NAMALWA (cell line): Measurements from ENCODE around the gene TMOD3.
A peak's percentile ranks its signal among the peaks of the same experiment; 100 is the strongest.
"Not testable (repeated sequence)": the region's sequence is repeated elsewhere in the genome, so short reads cannot be mapped to it uniquely, and the experiment has no call there.

Experiments
- DNase-seq: peaks from one replicate; pipeline ENCODE4 v3.0.0-alpha.2; 2015; ENCODE audit warnings: low spot score

TMOD3 gene

DNA sequence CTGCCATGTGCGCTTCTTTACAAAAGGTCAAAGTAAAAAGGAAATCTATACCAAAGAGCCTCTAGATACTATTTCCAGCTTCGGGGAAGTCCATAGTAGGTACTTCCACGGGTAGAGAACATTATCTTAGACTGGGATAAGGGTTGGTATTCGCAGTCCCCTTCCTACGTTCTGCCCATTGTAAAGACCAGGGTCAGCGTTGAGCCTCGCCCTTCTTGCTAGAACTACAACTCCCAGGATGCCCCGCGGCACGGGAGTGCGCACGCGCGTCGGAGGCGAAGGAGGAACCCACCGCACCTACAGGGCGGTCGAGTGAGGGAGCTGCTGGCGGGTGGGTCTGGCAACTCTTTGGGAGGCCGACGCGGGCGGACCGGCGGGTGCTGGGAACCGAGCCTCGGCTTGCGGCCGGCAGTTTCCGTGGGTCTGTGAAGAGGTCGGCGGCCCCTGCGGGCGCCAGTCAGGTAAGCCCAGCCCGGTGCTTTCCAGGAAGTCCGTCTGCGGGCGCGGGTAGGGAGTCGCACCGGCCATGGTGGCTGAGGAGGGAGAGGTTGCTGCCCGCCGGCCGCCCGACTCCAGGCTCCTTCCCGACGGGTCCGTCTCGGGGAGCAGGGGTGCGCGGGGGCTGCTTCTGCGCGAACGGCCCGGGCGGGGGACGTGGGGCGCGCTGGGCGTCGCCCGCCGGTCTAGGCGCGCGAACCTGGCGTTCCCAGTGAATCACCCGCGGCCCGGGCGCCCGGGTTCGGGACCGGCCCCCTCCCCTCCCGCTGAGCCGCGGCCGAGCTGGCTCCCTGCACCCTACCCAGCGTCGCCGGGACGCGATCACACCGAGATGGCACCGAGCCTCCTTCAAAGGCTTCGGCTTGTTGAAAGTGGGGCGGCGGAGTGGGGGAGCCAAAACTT, at the start of gene TMOD3:
Gene TMOD3, plus strand, starts transcription at position 278 of the 900 bp plus-strand sequence. CDS start 33,232 bp downstream, outside the sequence.
- peak; percentile 95 for DNase-seq

GRCh38 chr15:51780636-51781035, 48.8 kb upstream of the TMOD3 start:
- no peak for DNase-seq

- DNase-seq: no peak
Measured at GRCh38 chr15:51781506-51781905, 47.9 kb upstream of the TMOD3 start.

DNA sequence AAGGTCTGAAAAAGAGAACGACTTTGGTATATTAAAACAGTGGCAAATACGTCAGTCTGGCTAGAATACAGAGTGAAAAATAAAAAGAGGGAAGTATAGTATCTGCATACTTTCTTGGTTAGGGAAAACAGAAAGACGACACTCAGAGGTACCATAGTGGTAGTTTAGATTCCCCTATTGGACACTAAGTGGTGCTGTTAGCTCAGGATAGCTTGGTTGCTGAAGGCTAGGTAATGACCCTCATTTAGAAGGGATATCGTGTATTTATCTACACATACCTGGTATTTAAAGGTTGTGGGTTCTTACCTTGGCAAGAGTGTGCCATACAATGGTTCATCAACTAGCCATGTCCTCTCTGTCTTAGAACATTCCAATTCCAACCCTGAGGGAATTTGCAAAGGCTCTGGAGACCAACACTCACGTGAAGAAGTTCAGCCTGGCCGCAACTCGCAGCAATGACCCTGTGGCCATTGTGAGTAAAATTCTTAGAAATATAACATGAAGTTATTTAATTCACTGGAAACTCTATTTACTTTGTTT, 47.0 kb upstream of the TMOD3 start:
- DNase-seq: peak; percentile 43

GRCh38 chr15:51783967-51784366, 45.5 kb upstream of the TMOD3 start:
- DNase-seq: no peak

GRCh38 chr15:51787130-51787529, 42.3 kb upstream of the TMOD3 start:
- not testable (repeated sequence) for DNase-seq

DNA sequence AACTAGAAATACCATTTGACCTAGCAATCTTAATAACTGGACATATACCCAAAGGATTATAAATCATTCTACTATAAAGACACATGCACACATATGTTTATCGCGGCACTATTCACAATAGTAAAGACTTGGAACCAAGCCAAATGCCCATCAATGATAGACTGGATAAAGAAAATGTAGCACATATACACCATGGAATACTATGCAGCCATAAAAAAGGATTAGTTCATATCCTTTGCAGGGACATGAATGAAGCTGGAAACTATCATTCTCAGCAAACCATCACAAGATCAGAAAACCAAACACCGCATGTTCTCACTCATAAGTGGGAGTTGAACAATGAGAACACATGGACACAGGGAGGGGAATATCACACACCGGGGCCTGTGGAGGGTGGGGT, 37.0 kb upstream of the TMOD3 start:
- not testable (repeated sequence) for DNase-seq

DNA sequence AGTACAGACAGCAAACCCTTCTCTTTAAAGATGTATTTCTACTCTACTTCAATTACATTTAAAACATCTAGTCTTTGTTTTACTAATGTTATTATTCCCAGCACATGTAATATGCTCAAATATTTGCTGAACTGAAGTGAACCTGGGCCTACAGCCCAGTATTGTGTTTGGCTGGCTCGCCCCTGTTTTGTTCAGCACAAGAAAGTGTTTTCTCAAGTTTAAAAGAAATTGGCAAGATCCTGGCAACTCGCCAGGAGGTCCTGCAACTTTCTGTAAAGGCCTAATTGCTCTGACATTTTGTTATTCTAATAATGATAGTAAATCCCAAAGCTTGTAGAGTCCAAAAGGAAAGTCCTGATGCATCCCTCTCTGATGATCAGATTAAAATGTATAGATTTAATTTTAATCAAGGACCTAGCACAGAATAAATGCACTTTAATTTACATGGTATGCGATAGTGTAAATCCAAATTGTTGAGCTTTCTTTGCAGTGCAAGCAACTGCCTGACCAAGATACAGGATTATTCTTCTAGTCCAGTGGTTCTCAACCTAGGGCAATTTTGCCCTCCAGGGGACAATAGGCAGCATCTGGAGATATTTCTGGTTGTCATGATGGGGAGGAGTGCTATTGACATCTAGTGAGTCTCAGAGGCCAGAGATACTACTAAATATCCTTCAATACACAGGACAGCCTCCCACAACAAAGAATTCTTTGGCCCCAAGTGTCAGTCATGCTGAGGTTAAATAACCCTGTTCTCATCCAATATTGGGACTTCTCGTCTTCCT, 35.7 kb upstream of the TMOD3 start:
- peak; percentile 9 for DNase-seq

DNA sequence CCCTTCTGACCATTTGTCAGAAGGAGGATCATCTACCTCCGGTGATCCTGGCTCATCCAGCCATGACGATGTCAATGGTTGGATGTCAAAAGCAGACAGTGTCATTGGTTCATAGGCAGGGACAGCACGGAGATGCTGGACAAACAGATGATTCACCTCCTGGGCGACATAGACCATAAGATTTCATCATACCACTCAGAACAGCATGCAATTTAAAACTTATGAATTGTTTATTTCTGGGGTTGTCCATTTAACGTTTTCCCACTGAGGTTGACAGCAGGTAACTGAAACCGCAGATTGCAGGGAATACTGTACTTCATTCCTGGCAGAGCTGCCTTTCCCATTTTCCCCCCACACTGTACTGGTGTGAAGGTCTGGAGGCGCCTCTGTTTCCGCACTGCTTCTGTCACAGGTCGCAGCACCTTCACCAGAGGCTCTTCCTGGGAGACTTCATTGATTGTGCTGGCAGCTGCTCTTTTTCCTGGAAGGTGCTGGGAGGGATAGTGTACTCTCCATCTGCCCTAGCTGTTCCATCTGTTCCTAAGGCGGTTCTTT, 32.5 kb upstream of the TMOD3 start:
- DNase-seq: no peak

DNA sequence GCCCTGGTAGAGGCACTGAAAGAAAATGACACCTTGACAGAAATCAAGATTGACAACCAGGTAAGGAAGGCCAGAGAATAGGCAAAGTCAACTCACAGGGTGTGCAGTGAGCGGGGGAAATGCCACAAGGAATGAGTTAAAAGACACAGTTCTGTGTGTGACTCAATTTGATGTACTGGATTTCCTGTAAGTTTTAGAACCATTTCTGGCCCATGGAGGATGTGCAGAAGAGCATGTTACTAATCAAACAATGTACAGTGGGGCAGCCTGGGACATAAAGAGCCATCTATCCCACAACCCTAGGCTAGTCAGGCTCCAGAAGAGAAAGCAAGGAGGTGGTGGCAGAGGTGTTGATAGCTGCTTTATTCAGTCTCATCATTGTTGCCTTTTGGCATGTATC, 31.2 kb upstream of the TMOD3 start:
- no peak for DNase-seq

DNA sequence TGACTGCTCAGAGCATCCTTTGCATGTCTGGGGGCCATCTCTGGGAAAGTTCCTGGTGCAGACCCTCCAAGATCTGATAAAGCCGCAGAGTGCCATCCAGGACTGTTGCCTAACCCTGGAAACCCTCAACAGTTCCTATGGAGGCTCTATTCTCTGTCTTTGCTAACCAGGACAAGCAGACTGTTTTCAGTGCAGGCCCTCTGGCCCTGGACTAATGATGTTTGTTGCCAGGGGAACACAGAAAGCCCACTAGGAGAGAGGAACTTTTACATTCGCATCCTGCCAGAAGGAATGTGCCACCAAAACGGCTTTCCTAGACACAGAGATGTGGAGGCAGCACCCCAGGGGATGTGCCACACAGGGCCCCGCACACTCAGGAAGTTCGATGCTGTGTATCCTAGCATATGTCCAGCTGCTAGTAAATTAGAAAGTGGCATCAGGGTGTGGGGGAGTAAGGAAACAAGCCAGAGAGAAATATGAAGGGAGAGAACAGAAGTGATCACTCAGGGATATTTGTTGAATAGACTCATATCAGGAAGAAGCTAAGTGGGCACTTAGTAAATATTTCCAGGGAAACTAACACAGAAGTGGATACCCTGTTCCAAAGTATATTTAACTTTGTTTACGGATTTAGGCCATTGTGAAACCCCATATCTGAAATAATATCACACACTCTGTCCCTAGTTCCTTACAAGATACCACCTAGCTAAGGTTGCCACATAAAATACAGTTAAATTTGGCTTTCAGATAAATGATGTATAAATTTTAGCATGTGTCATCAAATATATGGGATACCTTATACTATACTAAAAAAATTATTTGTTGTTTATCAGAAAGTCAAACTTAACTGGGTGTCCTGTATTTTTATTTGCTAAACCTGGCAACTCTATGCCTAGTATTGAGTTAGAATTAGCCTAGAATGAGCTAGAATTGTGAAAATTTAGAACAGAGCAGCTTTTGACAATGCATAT, 29.9 kb upstream of the TMOD3 start:
- no peak for DNase-seq

DNA sequence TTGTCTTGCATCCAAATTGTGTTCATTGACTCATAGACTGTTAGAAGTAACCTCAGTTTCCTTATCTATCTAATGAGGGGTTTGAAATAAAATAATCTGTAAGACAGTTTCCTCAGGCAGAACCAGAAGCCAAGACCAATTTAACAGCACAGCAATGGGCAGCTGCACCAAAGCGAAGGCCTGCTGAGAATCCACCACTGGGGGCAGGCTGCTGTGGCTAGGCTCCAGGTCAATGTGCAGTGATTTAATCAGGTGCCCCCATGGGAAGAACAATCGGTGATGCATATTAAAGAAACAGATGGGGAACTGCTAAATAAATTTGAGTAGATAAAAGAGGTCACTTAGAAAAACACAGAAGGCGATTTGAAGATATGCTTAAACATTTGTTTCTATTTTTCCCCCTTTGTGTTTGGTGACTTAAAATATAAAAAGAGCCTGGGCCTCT, 28.0 kb upstream of the TMOD3 start:
- peak; percentile 69 for DNase-seq

DNA sequence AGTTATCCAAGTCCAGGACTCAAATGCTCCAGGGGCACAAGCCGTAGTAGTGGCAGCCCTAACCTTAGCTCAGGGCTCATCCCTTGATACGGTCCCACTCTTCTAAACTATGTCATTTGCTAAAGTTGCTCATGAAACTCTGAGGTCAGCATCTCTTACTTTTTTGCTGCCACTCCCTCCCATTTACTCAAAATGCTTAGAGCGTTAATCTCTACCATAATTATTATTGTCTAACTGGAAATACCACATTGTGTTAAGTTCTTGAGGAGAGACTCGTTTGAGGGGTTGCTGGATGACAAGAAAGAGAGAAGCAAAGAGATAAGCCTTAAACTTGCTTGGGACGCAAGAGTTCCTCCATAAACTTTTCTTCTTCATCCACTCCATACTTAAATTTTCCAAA, 26.9 kb upstream of the TMOD3 start:
- DNase-seq: no peak

GRCh38 chr15:51803965-51804364, 25.5 kb upstream of the TMOD3 start:
- DNase-seq: no peak

GRCh38 chr15:51806123-51806522, 23.3 kb upstream of the TMOD3 start:
- DNase-seq: no peak

- no peak for DNase-seq
Measured at GRCh38 chr15:51809457-51809856, 20.0 kb upstream of the TMOD3 start.

DNA sequence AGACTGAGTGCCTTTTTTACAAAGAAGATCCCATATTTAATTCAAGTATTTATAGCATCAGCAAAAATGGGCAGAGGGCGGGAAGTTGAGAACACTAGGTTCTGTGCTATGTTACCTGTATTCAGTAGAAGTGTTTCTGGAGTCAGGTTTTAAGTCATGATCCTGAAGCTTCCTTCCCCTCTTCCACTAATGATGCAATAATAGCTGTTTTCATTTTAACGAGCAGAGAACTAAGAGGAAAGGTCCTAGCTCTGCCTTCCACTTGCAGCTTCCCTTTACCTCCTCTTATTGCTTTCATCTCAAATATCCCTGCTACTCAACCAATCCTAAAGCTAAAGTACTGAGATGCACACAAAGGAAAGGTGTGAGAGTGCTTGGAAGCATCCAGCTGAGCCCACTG, 16.9 kb upstream of the TMOD3 start:
- no peak for DNase-seq

- no peak for DNase-seq
Measured at GRCh38 chr15:51814606-51815005, 14.8 kb upstream of the TMOD3 start.

GRCh38 chr15:51816611-51817010, 12.8 kb upstream of the TMOD3 start:
- no peak for DNase-seq

- DNase-seq: no peak
Measured at GRCh38 chr15:51818150-51818549, 11.3 kb upstream of the TMOD3 start.

DNA sequence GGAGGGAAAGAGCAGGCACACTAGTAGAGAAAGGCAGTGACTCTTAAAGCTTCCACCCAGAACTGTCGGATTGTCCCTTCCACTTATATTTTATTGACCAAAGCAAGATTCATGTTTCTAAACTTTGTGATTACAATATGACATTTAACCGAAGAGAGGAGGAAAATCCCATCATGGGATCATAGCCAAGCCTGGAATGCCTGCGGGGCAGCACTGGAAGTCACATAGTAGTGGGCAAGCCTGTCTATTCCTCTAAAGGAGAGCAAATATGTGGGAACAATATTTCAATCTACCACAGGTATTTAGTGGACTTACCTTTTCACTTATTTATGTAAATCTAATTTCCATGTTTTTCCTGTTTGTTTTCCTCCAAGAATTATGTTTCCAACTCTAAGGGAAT, 3.8 kb upstream of the TMOD3 start:
- DNase-seq: no peak
